HCT116 (cell line): ENCODE results near the gene BRI3BP. TPM values are rescaled to one million over a fixed set of nuclear protein-coding genes. Genes with fewer than 3 reads are reported as not detected.

Source experiments
- ATAC-seq: fragments of 200-7000 bp; cut with Tn5 transposase; 2 replicates; pipeline ENCODE4 v1.9.1; 2020; ENCODE audit warnings: mild to moderate bottlenecking, moderate library complexity
- BruUV-seq: library from RNA; stranded (reverse); fragments of 400-500 nt; replicated peaks from 2 replicates; lab custom pipeline; 2021; lab: Mats Ljungman, UMichigan
- CTCF ChIA-PET: fragments of 300-600 bp; sonication (Branson Sonifier 250); formaldehyde crosslinking; loops from one replicate; lab custom pipeline; 2021; ENCODE audit warnings: antibody characterized with exemption; lab: Charles Lee
- POLR2A ChIA-PET: fragments of 300-600, 350-600 bp; sonication (Branson Sonifier 250); formaldehyde crosslinking; loops from one replicate; lab custom pipeline; 2021; ENCODE audit warnings: antibody characterized with exemption; lab: Charles Lee
- RAD21 ChIA-PET, 2 experiments: fragments of 300-600 bp; sonication (Branson Sonifier 250); formaldehyde crosslinking; loops; one replicate each; lab custom pipeline; 2023; ENCODE audit warnings: low total read pairs in 2 of 2; ENCODE audit not compliant: uncharacterized antibody in 2 of 2, unreplicated experiment in 2 of 2, low non-redundant PET in 1 of 2; lab: Charles Lee
- DNase-seq: peaks from one replicate; pipeline ENCODE4 v3.0.0-alpha.2; 2010; ENCODE audit warnings: low read depth, low spot score
- H2AFZ ChIP-seq: fragments of 200-600 bp; shearing (Covaris generic), sonication (generic); 2 replicates; pipeline ENCODE4 v1.6.1; 2017; ENCODE audit warnings: low read depth, mixed run types, mixed read lengths, antibody characterized with exemption, low read length; ENCODE audit not compliant: poor library complexity, severe bottlenecking
- H3K27ac ChIP-seq: 2 replicates; pipeline ENCODE4 v1.5.1; 2012; ENCODE audit warnings: low read depth, low read length
- H3K27me3 ChIP-seq: fragments of 200-600 bp; sonication (generic); 2 replicates; pipeline ENCODE4 v1.6.1; 2016; ENCODE audit warnings: mixed run types, low read length, mixed read lengths; ENCODE audit not compliant: insufficient read depth
- H3K36me3 ChIP-seq, 2 experiments: fragments of 200-500 bp in 1 of 2; fragments of 200-600 bp in 1 of 2; sonication (Bioruptor generic) in 1 of 2; sonication (generic) in 1 of 2; 2 replicates each; pipeline versions ENCODE4 v1.5.1 to v1.6.1; 2014 to 2016; ENCODE audit warnings: low read length in 2 of 2, inconsistent platforms in 1 of 2, mixed read lengths in 1 of 2, mixed run types in 1 of 2; ENCODE audit not compliant: insufficient read depth in 2 of 2, control insufficient read depth in 1 of 2
- H3K4me1 ChIP-seq, 2 experiments: fragments of 200-600 bp in 1 of 2; sonication (generic) in 1 of 2; 2 replicates each; pipeline versions ENCODE4 v1.5.1 to v1.6.1; 2012 to 2017; ENCODE audit warnings: low read length in 2 of 2, inconsistent platforms in 1 of 2, mild to moderate bottlenecking in 1 of 2, mixed read lengths in 1 of 2, mixed run types in 1 of 2, moderate library complexity in 1 of 2; ENCODE audit not compliant: insufficient read depth in 2 of 2, control insufficient read depth in 1 of 2
- H3K4me2 ChIP-seq: fragments of 200-600 bp; sonication (generic); 2 replicates; pipeline ENCODE4 v1.6.1; 2017; ENCODE audit warnings: mixed run types, low read length, mixed read lengths
- H3K4me3 ChIP-seq, 2 experiments: fragments of 200-600 bp in 1 of 2; sonication (generic) in 1 of 2; replicated peaks in 1 of 2; 2 replicates each; pipeline ENCODE4 v1.5.1; 2011 to 2016; ENCODE audit warnings: low read length in 2 of 2, control low read depth in 1 of 2, low read depth in 1 of 2, mild to moderate bottlenecking in 1 of 2, mixed read lengths in 1 of 2, mixed run types in 1 of 2
- H3K79me2 ChIP-seq: fragments of 200-600 bp; sonication (generic); 2 replicates; pipeline ENCODE4 v1.6.1; 2017; ENCODE audit warnings: mild to moderate bottlenecking, mixed run types, low read length, moderate library complexity, mixed read lengths; ENCODE audit not compliant: insufficient read depth
- H3K9ac ChIP-seq: fragments of 200-600 bp; sonication (generic); 2 replicates; pipeline ENCODE4 v1.6.1; 2016; ENCODE audit warnings: low read length, mixed read lengths
- H3K9me2 ChIP-seq: fragments of 200-600 bp; sonication (generic), shearing (Covaris generic); 2 replicates; pipeline ENCODE4 v1.6.1; 2017; ENCODE audit warnings: mixed run types, mild to moderate bottlenecking, moderate library complexity; ENCODE audit not compliant: insufficient read depth
- H3K9me3 ChIP-seq, 2 experiments: fragments of 200-500 bp in 1 of 2; fragments of 200-600 bp in 1 of 2; sonication (Bioruptor generic) in 1 of 2; sonication (generic) in 1 of 2; 2 replicates each; pipeline ENCODE4 v1.6.1; 2014 to 2017; ENCODE audit warnings: low read length in 2 of 2, mixed read lengths in 2 of 2, inconsistent platforms in 1 of 2, low read depth in 1 of 2, mild to moderate bottlenecking in 1 of 2, mixed run types in 1 of 2, moderate library complexity in 1 of 2; ENCODE audit not compliant: control insufficient read depth in 1 of 2, insufficient read depth in 1 of 2
- H4K20me1 ChIP-seq: fragments of 200-600 bp; sonication (generic), shearing (Covaris generic); 2 replicates; pipeline ENCODE4 v1.6.1; 2017; ENCODE audit warnings: mixed run types, mild to moderate bottlenecking, moderate library complexity; ENCODE audit not compliant: insufficient read depth
- CEBPB ChIP-seq: IDR thresholded peaks from 2 replicates; pipeline ENCODE4 v1.6.1; 2012; ENCODE audit warnings: low read depth
- EZH2 ChIP-seq: fragments of 200-600 bp; sonication (generic); IDR thresholded peaks from 2 replicates; pipeline ENCODE4 v1.6.1; 2017; ENCODE audit warnings: antibody characterized with exemption, mixed run types
- EZH2phosphoT487 ChIP-seq: fragments of 200-600 bp; IDR thresholded peaks from 2 replicates; pipeline ENCODE4 v1.6.1; 2018; ENCODE audit warnings: antibody characterized with exemption, borderline replicate concordance
- JUND ChIP-seq: IDR thresholded peaks from 2 replicates; pipeline ENCODE4 v1.6.1; 2012
- POLR2AphosphoS5 ChIP-seq: IDR thresholded peaks from 2 replicates; pipeline ENCODE4 v1.6.1; 2011; ENCODE audit warnings: mild to moderate bottlenecking, low read depth, low read length, moderate library complexity
- SP1 ChIP-seq: IDR thresholded peaks from 2 replicates; pipeline ENCODE4 v1.6.1; 2012; ENCODE audit warnings: low read depth
- SRF ChIP-seq: IDR thresholded peaks from 2 replicates; pipeline ENCODE4 v1.6.1; 2012; ENCODE audit warnings: low read depth
- ZNF274 ChIP-seq: fragments of 200-500 bp; sonication (Bioruptor generic); IDR thresholded peaks from 2 replicates; pipeline ENCODE4 v1.6.1; 2014; ENCODE audit warnings: mild to moderate bottlenecking, low read depth, low read length, inconsistent platforms
- intact Hi-C: fragments of 100-400 bp; cut with micrococcal nuclease; formaldehyde crosslinking; loops from 2 replicates; pipeline ENCODE4 v1.10.0; 2022
- total RNA-seq: library from RNA; stranded (reverse); gene quantifications from one replicate; pipeline ENCODE4 v1.2.1, GENCODE V29; 2021; ENCODE audit not compliant: unreplicated experiment
- TF ChIP-seq, protein P1 (sequence below): IDR thresholded peaks from 2 replicates; pipeline ENCODE4 v1.6.1; 2012
- TF ChIP-seq, protein P2 (sequence below): IDR thresholded peaks from 2 replicates; pipeline ENCODE4 v1.6.1; 2012; ENCODE audit warnings: low read depth

Gene BRI3BP
- total RNA-seq, 1 experiment from 2014 or later: 40.1 TPM

DNA sequence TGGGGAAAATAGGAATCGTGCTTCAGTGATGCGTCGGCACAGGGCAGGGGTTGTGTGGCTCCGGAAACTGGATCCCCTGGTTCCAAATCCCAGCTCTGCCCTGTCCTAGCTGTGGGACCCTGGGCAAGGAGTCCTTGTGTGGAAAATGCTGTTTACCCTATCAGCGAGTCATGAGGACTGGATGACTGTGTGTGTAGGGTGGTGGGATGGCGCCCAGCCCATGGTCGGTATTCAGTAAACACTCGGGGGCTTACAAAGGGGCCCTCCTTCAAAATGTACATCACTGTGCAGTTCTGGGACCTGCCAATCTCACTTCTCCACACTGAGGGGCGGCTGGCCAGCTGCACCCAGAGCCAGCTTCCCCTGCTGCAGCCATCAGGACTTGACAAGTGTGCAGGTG, 24.4 kb downstream of the BRI3BP start:
- Histone ChIP-seq H3K4me1 (no peaks in the 10 kb centered on the region), H3K27ac (no peak overlapping the region), H3K36me3 (peaks cover 11 to 31% of the 10 kb centered on the region in 2 experiments; a peak in 3 of 4 replicates), H3K9me3 (no peaks in the 10 kb centered on the region), H3K9me2 (no peaks in the 10 kb centered on the region), H3K27me3 (no peaks in the 10 kb centered on the region), H3K79me2 (no peaks in the 10 kb centered on the region), H3K4me3 (no peak overlapping the region), H2AFZ (no peak overlapping the region), H3K9ac (no peak overlapping the region), H4K20me1 (no peaks in the 10 kb centered on the region), H3K4me2 (no peak overlapping the region)
- ChIA-PET POLR2A (no interaction called here), RAD21 (no interaction called here), CTCF (no interaction called here)
- TF ChIP-seq, protein P1, sequence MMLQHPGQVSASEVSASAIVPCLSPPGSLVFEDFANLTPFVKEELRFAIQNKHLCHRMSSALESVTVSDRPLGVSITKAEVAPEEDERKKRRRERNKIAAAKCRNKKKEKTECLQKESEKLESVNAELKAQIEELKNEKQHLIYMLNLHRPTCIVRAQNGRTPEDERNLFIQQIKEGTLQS: no peak
- no peak for TF ChIP-seq EZH2phosphoT487
- TF ChIP-seq POLR2AphosphoS5: no peak
- TF ChIP-seq, protein P2, sequence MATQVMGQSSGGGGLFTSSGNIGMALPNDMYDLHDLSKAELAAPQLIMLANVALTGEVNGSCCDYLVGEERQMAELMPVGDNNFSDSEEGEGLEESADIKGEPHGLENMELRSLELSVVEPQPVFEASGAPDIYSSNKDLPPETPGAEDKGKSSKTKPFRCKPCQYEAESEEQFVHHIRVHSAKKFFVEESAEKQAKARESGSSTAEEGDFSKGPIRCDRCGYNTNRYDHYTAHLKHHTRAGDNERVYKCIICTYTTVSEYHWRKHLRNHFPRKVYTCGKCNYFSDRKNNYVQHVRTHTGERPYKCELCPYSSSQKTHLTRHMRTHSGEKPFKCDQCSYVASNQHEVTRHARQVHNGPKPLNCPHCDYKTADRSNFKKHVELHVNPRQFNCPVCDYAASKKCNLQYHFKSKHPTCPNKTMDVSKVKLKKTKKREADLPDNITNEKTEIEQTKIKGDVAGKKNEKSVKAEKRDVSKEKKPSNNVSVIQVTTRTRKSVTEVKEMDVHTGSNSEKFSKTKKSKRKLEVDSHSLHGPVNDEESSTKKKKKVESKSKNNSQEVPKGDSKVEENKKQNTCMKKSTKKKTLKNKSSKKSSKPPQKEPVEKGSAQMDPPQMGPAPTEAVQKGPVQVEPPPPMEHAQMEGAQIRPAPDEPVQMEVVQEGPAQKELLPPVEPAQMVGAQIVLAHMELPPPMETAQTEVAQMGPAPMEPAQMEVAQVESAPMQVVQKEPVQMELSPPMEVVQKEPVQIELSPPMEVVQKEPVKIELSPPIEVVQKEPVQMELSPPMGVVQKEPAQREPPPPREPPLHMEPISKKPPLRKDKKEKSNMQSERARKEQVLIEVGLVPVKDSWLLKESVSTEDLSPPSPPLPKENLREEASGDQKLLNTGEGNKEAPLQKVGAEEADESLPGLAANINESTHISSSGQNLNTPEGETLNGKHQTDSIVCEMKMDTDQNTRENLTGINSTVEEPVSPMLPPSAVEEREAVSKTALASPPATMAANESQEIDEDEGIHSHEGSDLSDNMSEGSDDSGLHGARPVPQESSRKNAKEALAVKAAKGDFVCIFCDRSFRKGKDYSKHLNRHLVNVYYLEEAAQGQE: no peak
- no peak for TF ChIP-seq JUND
- TF ChIP-seq ZNF274: no peak
- TF ChIP-seq EZH2: no peak
- TF ChIP-seq SP1: no peak
- no peak for TF ChIP-seq CEBPB
- TF ChIP-seq SRF: no peak
- DNase-seq (no peak), ATAC-seq (no peak)
- intact Hi-C loops: no loop called here
- no TSS peak for BruUV-seq
